Stimulated activated CD4-positive, alpha-beta T cell treated with anti-CD3 and anti-CD28 coated beads, TNF-alpha, amount 100 ng/mL, for 4 hours (primary cell): ENCODE measurements around the gene MED12L.
"Not testable (repeated sequence)": the region's sequence is repeated elsewhere in the genome, so short reads cannot be mapped to it uniquely, and the experiment has no call there.

Source experiments
- DNase-seq, 3 experiments: peaks; one replicate each; pipeline ENCODE4 v3.0.0-alpha.2; 2020; ENCODE audit warnings: low read depth in 3 of 3

Gene MED12L, protein sequence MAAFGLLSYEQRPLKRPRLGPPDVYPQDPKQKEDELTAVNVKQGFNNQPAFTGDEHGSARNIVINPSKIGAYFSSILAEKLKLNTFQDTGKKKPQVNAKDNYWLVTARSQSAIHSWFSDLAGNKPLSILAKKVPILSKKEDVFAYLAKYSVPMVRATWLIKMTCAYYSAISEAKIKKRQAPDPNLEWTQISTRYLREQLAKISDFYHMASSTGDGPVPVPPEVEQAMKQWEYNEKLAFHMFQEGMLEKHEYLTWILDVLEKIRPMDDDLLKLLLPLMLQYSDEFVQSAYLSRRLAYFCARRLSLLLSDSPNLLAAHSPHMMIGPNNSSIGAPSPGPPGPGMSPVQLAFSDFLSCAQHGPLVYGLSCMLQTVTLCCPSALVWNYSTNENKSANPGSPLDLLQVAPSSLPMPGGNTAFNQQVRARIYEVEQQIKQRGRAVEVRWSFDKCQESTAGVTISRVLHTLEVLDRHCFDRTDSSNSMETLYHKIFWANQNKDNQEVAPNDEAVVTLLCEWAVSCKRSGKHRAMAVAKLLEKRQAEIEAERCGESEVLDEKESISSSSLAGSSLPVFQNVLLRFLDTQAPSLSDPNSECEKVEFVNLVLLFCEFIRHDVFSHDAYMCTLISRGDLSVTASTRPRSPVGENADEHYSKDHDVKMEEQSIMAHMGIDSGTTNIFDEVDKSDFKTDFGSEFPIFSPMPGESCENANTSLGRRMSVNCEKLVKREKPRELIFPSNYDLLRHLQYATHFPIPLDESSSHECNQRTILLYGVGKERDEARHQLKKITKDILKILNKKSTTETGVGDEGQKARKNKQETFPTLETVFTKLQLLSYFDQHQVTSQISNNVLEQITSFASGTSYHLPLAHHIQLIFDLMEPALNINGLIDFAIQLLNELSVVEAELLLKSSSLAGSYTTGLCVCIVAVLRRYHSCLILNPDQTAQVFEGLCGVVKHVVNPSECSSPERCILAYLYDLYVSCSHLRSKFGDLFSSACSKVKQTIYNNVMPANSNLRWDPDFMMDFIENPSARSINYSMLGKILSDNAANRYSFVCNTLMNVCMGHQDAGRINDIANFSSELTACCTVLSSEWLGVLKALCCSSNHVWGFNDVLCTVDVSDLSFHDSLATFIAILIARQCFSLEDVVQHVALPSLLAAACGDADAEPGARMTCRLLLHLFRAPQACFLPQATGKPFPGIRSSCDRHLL (N-terminal part only)

DNA sequence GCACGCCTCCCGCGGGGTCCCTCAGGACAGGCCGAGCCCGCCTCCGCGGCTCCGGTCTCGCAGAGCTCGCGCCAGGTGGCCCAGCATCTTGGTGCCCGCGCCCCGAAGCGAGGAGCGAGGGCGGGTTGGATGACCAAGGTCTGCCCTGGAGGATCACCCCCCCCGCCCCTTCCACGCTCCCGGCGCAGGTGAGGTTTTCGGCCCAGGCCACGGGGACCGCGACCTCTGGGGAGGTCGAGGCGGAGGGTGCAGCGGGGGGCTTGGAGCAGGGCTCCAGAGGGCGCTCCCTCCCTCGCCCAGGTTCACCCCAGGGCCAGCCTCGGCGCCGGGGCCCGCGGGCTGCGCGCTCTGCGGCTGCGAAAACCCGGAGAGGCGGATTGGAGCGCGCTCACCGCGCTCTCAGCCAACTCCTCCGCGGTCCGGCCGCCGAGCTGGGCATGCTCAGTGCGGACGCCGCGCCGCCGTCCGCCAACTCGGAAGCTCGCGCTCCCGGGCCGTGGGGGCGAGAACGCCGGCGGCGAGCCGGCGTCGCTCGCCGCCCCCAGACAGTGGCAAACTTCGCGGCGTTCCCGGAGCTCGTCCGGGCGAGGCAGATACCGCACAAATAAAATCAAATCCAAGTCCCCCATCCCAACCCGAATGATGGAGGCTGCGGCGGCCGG is at the start of gene MED12L:
Gene MED12L (plus strand): TSS at position 438 of the 662 bp plus-strand sequence. CDS start 1,263 bp downstream, outside the sequence.
- peak in 2 of 3 experiments; percentile 17 to 20 for DNase-seq

DNA sequence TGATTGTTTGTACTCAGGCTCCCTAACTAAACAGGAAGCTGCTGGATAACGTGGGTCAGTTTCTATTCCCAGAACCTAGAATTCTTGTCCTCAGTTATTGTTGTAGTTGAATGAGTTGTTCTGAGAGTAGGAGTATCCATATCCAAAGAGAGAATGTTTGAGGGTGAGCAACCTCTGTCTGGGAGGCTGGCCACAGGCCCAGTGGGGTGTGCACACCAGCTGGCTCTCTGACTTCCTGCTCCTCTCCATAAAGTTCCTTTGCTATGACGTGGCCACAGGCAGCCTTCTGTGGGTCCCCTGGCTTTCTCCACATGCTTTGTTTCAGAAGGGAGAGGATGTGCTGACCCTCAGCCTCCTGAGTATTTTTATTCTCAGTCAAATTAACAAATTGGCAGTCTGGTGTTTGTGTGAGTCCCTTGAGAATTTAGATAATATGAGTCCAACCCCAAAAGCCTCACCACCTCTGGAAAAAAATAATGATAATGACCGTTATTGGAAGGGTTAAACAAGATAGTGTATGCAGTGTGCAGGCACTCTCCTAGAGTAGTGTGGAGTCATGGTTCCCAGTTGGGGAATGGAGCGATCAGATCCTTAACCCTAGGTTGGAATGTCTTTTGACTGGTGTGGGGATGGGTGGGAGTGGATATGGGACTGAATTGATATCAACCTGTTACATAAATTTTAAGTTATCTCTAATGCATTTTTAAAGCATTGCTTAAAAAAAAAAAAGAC is 47.6 kb upstream of the MED12L start:
- no peak for DNase-seq

DNA sequence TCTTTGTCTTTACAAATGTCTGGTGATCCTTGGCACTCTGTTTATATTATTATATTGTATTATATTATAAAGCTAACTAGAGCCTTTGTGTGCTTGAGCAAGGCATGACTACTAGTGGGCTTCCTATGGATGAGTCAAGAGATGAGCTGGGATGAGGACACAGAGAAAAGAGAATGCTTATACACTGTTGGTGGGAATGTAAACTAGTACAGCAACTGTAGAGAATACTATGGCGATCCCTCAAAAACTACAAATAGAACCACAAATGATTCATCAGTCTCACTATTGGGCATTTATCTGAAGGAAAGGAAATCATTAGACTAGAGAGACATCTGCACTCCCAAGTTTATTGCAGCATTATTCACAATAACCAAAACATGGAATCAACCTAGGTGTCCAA is 40.8 kb upstream of the MED12L start:
- DNase-seq: no peak

DNA sequence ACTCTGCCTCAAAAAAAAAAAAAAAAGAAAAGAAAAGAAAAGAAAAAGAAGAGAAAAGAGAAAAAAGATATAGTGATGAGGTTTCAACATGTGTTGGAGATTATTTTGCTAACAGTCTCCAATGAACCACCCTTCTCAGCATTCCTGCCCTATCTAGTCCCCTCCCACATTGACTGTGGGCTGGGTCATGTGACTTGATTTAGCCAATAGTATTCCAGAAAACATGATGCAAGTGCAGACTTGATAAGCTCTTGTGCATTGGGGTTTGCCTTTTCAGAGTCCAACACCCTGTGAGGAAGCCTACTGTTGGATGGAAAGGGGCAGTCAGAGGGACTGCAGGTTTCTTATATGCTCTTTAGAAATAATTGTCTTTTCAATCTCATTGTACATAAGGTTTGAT is 37.8 kb upstream of the MED12L start:
- no peak for DNase-seq

DNA sequence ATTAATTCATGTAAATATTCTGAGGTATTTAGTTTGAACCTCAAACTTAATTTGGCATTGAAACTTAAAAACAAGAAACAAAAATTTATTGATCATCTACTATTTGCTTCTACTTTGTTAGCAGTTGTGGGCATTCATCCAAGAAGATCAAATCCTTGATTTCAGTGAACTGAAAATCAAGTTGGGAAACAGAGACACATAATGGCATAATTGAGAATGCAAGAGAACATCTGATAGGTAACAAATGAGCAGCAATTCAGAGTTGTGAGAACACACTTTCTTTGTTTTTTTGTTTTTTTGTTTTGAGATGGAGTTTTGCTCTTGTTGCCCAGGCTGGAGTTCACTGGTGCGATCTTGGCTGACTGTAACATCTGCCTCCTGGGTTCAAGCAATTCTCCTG is 33.9 kb upstream of the MED12L start:
- no peak for DNase-seq

DNA sequence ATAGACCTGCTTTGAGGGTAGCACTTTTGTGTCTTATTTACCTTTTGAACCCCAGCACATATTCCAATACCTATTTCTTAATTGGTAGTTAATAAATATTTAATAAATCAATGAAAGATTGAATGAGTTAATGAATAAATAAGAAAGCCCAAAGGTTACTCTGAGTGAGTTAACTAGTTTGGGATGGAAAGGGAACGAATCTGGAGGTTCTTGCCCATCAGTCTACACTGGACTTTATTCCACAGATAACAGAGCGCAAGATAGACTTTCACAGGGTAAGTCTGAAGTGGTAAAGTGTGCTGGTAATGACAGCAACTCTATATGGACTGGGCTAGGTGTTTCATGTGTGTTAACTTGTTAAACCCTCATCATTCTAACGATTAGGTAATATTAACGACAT is 33.1 kb upstream of the MED12L start:
- no peak for DNase-seq

DNA sequence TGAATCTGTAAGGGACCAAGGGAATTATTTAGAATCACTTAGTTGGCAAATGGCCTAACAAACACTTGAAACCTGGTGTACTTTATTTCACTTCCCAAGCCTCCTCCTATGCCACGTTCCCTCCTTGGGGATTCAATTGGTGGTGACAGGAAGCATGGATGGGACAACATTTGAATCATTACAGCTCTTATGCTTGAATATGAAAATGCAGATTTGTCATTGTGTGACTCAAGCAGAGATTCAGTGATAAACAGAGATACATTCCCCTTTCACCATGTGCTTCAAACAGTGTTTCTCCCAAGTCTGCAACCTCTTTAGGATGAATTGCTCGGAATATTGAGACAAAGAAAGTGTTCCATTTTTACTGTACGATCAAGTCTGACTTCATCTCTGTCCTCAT is 32.7 kb upstream of the MED12L start:
- DNase-seq: no peak

DNA sequence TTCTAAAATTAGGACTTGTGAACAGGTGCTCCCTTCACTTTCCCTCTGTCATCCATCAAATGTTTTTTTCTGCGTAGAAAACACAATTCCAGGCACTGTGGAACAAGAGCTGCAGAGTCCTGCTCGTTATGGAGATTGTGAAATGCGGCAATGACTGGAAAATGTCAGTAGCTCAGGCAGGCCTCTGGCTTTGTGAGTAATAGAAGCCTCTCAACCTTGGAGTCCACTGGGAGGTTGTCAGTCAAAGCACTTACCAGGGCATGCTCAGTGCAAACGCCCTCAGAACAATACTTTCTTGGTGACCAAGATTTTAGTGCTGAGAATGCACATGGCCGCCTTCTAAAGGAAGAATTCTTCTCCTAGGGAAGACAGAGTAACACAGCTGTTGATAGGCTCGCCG is 26.7 kb upstream of the MED12L start:
- DNase-seq: no peak

DNA sequence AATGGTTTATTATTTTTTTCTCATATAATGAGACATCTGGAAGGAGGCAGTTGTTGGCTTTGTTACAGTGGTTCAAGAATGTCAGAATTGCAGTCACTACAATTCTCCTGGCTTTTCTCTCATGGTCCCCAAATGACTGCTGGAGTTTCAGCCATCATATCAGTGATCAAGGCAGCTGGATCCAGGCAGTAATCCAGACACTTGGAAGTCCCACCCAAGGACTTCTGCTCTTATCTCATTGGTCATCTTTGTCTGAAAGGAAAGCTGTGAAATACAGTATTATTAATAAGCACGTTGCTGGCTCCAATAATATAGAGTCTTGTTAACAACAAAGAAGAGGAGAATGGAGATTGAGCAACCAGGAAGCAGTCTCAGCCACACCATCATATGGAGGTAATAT is 22.9 kb upstream of the MED12L start:
- no peak for DNase-seq

DNA sequence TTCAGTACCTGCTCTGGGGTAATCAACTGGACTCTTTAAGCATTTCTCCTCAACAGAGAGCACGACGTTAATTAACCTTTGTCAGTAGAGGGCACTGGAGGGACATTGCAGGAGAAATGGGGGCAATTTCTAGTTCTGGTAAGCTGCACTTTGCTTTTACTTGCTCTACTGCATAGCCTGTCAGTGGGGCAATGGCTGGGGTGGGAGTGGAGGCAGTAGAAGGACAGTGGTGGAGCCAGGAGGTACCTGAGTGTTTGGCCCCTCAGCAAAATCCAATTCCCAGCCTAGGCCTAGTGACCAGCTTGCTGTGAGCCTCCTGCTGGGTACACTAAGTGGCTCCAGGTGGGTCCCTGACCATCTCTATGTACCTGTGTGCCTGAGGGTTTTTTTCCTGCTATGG is 18.3 kb upstream of the MED12L start:
- no peak for DNase-seq

DNA sequence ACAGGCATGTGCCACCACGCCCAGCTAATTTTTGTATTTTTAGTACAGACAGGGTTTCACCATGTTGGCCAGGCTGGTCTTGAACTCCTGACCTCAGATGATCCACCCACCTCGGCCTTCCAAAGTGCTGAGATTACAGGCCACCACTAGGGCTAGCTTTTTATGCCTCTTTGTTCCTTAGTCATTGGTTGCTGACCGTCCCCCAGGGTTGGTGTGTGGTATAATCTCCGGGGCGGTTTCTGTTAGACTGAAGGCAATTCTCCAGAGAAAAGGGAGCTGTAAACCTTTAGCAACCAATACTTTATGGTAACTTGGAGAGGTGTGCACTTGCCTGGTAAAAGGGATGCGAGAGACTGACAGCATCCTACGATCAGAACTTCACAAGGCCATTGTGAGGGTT is 12.6 kb upstream of the MED12L start:
- DNase-seq: not testable (repeated sequence)

DNA sequence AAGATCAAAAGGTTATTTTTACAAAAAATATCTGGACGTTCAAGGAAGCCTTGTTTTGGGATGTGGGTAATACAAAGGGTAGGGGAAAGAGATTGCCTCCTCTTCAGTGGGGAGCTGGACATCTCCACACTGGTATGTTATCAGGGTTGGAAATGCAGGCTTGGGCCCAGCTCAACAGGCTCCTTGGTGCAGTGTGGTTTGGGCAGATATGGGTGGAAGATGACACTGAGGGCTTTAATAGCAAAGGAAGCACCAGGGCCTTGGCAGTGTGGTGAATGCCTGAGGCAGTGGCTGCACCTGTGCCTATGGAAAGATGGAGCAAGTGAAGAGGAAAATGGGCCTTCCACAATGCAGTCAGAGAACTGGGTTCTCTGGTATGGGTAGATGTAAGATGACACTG is 11.2 kb upstream of the MED12L start:
- DNase-seq: no peak

DNA sequence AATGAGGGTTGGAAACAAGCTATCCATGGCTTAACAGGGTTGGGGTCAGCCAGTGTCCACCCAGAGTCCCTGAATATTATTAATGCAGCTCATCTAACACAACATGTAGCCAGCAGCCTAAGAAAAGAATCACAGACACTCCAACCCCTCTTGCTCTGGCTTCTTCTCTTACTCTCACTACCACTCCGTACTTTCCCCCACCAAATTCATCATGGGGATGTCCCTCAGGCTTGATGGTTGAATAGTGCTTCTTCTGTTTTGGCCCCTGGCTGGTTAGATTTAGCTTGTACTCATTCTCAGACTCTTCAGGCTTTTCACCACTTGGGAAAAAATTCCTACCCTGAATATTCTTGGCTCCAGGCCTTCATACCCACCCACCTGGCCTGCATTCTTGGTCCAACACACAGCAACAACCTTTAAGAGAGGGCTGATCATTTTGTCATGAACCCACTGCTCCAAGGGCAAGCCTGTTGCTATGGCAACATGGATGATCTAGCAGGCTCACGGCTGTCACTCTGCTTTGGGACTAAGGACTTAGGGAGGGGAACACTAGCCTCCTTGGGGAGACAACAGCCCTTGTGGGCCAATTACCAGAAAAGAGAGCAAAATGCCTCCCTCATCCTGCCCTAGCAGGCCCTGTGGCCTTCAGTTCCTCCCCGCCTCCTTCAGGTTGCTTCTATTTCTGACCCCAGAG is 9.4 kb upstream of the MED12L start:
- no peak for DNase-seq

DNA sequence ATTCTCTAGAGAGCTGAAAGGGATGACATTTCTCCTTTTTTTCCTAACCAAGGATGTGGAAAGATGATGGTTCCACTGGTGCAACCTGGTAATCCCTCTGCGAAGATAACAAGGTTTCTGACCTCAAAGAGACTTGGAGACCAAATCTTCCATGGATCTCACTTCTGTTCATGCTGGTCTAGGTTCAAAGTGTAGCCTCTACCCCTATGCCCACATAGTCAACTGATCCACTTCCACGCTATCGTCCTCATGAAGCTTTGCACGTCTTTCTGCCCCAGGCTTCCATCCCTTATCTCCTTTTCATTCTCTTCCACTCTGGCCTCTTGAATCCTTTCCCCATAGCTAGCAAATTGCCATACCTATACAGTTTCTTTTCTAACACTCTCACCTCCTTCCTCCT is 8.8 kb upstream of the MED12L start:
- DNase-seq: no peak

DNA sequence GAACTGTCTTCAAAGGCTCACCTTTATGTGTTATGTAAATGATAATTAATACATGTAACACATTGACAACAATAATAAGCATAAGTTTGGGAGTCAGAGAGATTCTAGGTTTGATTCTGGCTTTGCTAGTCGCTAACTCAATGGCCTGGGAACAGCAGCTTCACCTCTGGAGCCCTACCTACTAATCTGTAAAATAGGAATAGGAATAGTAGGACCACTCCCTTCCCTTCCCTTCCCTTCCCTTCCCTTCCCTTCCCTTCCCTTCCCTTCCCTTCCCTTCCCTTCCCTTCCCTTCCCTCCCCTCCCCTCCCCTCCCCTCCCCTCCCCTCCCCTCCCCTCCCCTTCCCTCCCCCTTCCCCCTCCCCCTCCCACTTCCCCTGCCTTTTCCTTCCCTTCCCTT is 4.4 kb upstream of the MED12L start:
- not testable (repeated sequence) for DNase-seq

DNA sequence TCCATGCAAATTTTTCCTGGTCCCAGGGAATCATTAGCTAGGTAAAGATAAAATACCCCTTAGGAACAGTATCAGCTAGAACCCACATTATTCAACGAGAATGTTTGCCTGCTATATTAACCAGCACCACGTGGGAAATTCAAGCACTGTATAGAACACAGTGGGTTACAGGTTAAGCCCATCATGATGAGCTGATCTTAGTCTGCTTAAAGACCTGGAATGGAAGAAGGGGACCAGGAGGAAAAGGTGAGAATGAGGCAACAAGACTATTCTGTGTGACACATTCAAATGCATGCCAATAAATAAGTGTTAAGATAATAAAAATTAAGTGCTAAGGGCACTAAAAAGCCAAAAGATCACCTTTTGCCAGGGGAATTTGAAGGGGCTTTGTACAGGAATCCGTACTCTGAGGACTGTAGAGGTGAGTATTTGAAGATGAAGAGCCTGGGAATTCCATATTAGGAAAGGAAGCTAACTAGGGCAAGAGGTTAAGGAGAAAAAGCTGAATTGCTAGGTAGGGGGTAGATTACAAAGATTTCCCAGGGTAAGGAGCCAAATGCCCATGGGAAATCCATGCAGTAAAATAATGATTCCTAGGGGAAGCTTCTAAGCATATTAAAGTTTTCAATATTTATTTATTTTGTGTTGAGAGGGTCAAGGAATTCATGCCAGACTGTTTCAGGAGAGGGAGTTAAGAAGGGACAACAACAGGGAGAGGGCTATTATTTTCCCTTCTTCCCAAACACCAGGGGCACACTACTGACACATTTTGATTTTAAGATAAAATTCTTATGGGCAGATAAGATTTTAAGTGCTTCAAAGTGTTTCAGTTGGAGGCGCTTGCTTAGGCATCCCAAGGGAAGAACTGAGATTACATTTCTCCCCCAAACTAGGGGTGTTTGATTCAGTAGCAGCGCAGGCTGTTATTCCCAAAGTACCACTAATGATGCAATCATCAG is 2.3 kb upstream of the MED12L start:
- no peak for DNase-seq

DNA sequence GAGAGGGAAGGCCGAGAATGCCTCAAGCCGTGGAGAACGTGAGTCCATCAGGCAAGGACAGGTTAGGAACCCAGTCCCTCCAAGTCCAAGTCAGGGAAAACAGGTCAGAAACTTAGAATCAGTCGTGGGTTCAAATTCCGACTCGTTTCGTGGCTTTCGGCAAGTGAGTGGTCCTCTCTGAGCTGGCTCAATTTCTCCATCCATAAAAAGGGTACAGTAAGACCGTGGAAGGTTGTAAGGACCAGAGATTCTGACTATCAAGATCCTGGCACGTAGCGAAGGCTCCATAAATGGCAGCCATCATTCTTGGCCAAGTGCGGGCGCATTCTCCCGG is 604 bp upstream of the MED12L start:
- no peak for DNase-seq

DNA sequence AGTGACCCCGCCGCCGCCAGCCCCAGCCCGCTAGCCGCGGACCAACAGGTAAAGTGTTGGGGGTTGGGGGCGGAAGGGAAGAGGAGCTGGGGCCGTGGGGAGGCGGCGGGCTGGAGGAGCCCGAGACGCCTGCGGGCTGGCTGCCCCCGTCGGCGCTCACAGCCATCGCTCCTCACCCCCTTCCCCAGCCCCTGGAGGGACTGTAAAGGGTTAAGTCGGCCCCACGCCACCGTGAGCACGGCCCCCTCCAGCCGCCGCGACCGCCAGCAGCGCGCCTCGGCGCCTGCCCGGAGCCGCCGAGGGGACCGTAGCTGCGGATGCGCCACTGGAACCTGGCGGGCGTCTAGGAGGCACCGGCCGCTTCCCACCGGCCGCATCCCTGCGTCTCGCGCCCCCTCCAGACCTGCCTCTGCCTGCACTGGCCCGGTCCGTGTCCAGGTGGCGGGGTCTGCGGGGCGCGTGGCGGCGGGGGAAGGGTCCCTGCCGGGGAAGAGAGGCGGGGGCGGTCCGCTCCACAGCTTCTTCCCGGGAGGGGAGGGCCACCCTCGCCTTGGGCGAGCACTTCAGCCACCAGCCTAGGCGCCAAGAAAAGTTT is 522 bp downstream of the MED12L start:
- peak in 1 of 3 experiments; percentile 4 for DNase-seq
